Measurements from ENCODE around the gene PPP4R4. TPM values are rescaled to one million over a fixed set of nuclear protein-coding genes. Genes with fewer than 3 reads are reported as not detected.

PPP4R4 gene
- 0.37 and 0.39 TPM in 2 replicates for total RNA-seq

DNA sequence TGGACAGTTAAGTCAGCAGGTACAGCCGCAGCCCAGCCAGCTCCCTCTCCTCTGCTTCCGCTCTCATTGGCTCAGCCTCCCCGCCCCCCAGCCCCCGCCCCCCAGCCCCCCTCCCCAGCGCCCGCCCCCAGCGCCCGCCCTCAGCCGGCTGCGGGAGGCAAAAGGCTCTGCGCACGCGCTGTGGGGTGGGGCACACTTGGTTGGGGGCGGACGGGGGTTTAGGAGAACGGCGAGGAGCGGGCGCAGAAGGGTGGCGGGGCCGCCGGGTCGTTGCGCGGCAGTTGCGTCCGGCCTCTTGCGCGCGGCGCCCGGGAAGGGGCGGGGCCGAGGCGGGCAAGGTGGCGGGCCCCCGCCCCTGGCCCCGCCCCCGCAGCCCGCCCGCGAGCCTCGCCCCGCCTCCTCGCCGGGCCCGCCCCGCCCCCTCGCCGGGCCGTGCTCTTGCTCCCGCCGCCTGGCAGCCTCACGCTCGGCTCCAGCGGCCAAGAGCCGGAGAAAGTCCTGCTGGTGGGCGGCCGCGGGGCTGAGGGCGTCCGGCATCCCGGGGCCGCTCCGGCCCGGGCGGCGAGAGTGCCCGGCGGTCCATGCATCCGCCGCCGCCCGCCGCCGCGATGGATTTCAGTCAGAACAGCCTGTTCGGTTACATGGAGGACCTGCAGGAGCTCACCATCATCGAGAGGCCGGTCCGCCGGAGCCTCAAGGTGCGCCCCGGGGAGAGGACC is at the start of gene PPP4R4:
TSS of gene PPP4R4 (plus strand) at position 438 of the 719 bp plus-strand sequence. CDS start at position 582, 144 bp downstream.

GRCh38 chr14:94129111-94129757 is 44.9 kb upstream of the PPP4R4 start, which contains the start of gene IFI27L2:
IFI27L2 (minus strand) TSS chr14:94129604; CDS start chr14:94129564, 40 bp downstream.

DNA sequence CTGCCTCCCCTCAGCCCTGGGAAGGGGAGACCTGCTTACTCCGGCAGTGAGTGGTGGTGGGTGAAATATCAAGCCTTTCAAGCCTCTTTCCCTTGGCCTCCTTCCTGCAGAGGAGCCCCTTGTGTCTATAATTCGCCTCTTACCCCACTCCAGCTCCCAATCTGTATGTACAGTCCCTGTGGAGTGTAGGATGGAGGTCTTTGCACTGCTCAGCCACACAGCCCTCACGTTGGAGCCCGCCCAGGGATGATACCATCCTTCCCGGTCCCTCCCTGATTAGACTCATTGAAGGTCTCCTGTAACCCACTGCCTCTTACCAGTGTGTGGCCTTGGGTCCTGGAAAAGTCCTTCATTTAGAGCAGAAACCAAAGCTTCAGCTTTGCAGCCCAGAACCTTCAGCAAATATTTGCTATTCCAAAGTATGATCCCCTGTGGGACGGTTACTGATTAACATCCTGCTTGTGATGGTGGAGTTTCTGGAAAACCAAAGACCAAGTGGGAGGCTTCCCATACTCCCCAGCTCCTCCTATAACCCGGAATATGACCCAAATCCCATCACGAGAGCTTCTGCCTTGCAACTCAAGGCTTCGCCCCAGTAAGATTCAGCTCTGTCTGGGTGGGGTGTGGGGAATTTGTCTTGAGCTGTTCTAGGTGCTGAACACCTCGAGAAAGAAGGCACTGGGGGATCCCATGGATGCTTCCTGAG is 118.9 kb downstream of the PPP4R4 start, which contains the start of gene SERPINA10:
TSS of gene SERPINA10 (minus strand) at position 397 of the 706 bp plus-strand sequence. CDS start 2,675 bp downstream, outside the sequence.

GRCh38 chr14:94322648-94323570 is 148.8 kb downstream of the PPP4R4 start, which contains the start of gene SERPINA6:
SERPINA6 (minus strand) TSS chr14:94323336; CDS start chr14:94314648, 8,688 bp downstream.

Other genes with a start within 250 kb of the PPP4R4 start
- not detected in 2 replicates for gene FAM181A, start 247.0 kb upstream of the PPP4R4 start, total RNA-seq
- under 0.01 TPM in 1 of 2 replicates, not detected in the other for gene ASB2, start 197.8 kb upstream of the PPP4R4 start, total RNA-seq
- not detected in 2 replicates for gene CCDC197, start 177.0 kb upstream of the PPP4R4 start, total RNA-seq
- 0.73 and 0.98 TPM in 2 replicates for gene OTUB2, start 148.0 kb upstream of the PPP4R4 start, total RNA-seq
- 91.5 and 106 TPM in 2 replicates for gene DDX24, start 93.1 kb upstream of the PPP4R4 start, total RNA-seq
- 8.2 and 12.1 TPM in 2 replicates for gene IFI27L1, start 93.0 kb upstream of the PPP4R4 start, total RNA-seq
- gene IFI27, start 63.6 kb upstream of the PPP4R4 start, total RNA-seq, result 17.2 and 29.0 TPM in 2 replicates
- 37.7 and 59.2 TPM in 2 replicates for gene IFI27L2, start 44.7 kb upstream of the PPP4R4 start, total RNA-seq
- gene SERPINA10, start 118.9 kb downstream of the PPP4R4 start, total RNA-seq, result not detected in 2 replicates
- not detected in 2 replicates for gene SERPINA6, start 149.0 kb downstream of the PPP4R4 start, total RNA-seq
- not detected in 2 replicates for gene SERPINA2, start 192.4 kb downstream of the PPP4R4 start, total RNA-seq
- gene SERPINA1, start 214.3 kb downstream of the PPP4R4 start, total RNA-seq, result 0.39 TPM in 1 of 2 replicates, not detected in the other

Measured in subcutaneous preadipocyte (primary cell).